Upper lobe of left lung (tissue), 4 donors: Measurements from ENCODE around the gene RNF135.
A peak's percentile ranks its signal among the peaks of the same experiment; 100 is the strongest.

Source experiments
- POLR2A ChIP-seq, 4 donors: fragments of 450-650 bp; IDR thresholded peaks; one replicate each; pipeline ENCODE4 v1.5.1; 2016 to 2017; ENCODE audit warnings: antibody characterized with exemption in 4 of 4, mild to moderate bottlenecking in 2 of 4
- POLR2AphosphoS5 ChIP-seq, 2 donors: sonication (generic); formaldehyde crosslinking; IDR thresholded peaks; one replicate each; pipeline ENCODE4 v1.5.1; 2017; ENCODE audit warnings: antibody characterized with exemption in 2 of 2
- TF ChIP-seq, protein P1 (sequence below), 6 experiments: fragments of 450-650 bp in 4 of 6; fragments of 200-600 bp in 2 of 6; sonication (generic) in 2 of 6; IDR thresholded peaks; one replicate each; pipeline ENCODE4 v1.5.1; 2016 to 2019; ENCODE audit warnings: antibody characterized with exemption in 6 of 6

DNA sequence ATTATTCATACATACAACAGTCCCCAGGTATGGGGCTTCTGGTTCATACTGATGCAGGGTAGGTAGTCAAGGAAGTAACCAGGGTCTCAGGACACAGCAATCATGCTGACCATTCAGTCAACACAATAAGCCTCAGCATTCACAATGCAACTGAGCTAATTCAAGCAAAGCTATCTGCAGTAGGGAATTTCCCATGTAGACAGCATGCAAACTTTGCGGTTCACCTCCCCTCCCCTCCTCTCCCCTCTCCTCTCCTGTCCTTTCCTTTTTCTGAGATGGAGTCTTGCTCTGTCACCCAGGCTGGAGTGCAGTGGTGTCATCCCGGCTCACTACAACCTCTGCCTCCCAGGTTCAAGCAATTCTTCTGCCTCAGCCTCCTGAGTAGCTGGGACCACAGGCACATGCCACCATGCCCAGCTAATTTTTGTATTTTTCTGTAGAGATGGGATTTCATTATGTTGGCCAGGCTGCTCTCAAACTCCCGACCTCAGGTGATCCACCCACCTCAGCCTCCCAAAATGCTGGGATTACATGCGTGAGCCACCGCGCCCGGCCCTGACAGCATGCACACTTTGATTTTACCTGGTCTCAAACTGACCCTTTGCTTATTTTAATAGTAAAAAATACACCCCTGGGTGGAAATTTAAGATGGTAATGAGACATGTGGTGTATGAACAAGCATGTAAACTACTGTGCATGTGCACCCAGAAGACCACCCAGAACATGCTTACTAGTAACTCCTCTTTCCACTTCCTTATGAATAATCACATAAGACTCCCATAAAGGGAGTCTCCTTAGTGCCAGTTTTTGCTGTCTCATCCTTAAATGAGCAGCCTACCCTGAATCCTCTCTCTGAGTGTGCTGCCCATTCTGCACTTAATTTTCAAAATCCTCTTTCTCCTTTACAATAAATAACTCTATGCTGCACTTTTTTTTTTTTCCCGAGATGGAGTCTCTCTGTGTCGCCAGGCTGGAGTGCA lies 9.3 kb upstream of the RNF135 start:
- peak in 1 of 4 donors; percentile 38 for TF ChIP-seq POLR2A (IDR thresholded peaks at IDR 0.05)
- TF ChIP-seq, protein P1, sequence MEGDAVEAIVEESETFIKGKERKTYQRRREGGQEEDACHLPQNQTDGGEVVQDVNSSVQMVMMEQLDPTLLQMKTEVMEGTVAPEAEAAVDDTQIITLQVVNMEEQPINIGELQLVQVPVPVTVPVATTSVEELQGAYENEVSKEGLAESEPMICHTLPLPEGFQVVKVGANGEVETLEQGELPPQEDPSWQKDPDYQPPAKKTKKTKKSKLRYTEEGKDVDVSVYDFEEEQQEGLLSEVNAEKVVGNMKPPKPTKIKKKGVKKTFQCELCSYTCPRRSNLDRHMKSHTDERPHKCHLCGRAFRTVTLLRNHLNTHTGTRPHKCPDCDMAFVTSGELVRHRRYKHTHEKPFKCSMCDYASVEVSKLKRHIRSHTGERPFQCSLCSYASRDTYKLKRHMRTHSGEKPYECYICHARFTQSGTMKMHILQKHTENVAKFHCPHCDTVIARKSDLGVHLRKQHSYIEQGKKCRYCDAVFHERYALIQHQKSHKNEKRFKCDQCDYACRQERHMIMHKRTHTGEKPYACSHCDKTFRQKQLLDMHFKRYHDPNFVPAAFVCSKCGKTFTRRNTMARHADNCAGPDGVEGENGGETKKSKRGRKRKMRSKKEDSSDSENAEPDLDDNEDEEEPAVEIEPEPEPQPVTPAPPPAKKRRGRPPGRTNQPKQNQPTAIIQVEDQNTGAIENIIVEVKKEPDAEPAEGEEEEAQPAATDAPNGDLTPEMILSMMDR (IDR thresholded peaks at IDR 0.05): no peak
- no peak for TF ChIP-seq POLR2AphosphoS5 (IDR thresholded peaks at IDR 0.05)
